ENCODE measurements around the gene MITF.

The MITF gene

DNA sequence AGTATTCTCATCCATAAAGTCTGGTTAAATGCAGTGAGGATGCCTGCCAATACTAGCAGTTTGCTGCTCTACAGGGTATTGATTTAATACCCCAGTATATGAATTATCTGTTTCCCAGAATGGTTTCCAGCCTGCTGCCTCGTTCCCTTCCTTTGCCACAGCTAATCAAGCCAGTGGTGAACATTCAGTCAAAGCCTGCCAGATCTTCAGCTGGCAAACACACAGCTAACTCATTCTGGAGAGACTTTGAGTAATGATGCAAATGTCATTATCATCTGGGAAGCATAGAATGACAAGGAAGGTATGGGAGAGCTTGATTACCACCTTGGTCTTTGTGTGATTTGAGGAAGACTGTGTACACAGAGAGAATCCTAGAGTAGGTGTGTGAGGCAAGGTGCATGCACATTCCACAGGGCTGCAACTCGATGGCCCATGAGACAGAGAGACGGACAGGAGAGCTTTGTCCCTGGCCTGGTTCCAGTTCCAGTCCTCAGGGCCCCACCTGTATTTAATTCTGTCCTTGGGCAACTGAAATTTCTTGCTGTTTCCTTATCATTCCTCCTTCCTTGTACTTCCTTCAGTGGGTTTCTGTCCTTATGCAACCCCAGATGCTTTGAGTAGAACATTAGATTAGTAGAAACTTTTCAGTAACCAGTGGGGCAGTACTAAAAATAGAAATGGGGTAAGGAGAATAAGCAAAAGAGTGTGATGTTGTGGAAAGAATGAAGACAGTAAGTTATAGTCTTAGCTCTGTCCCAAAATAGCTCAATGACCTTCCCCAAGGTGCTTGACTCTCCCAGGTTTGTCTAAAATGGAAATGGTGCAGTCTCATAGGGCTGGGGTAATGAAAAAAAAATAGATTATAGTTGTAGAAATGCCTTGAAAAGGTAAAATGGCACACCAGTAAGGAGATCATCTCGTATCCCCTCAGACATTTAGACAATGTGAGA is 72.5 kb downstream of the MITF start:
- H3K36me3 ChIP-seq (ENCODE audit: control insufficient read depth, insufficient read depth, low read length): no peaks in the 10 kb centered on the region
- H3K4me1 ChIP-seq (ENCODE audit: control insufficient read depth, insufficient read depth, low read length): peaks cover 9% of the 10 kb centered on the region
- no peak overlapping the region for H3K9ac ChIP-seq (ENCODE audit: low read length)
- H3K4me3 ChIP-seq (ENCODE audit: low read length): no peak overlapping the region
- H3K27ac ChIP-seq (ENCODE audit: low read depth, low read length): no peak overlapping the region
- no peaks in the 10 kb centered on the region for H3K27me3 ChIP-seq (ENCODE audit: control insufficient read depth, insufficient read depth, low read length)

DNA sequence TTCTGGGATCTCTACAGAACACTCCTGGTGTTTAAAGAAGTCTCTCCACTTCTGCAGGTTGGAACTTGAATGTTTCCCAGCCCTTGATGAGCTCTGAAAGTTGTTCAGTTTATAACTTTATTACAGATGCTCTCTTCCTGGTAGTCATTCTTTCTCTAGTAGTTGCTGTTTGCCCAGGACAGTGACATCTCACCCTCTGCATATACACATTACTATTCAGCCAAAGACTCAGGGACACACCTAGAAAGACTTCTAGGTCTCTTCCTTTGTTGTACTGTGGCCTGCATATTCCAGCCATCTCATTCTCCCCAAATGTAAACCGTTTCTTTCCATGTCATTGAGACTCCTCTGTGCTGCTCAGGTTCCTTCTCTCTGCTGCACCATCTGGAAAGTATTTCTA is 76.7 kb downstream of the MITF start:
- Histone ChIP-seq H3K9ac (ENCODE audit: low read length) (no peak overlapping the region), H3K27ac (ENCODE audit: low read depth, low read length) (no peak overlapping the region), H3K36me3 (ENCODE audit: control insufficient read depth, insufficient read depth, low read length) (no peaks in the 10 kb centered on the region), H3K27me3 (ENCODE audit: control insufficient read depth, insufficient read depth, low read length) (no peaks in the 10 kb centered on the region), H3K4me1 (ENCODE audit: control insufficient read depth, insufficient read depth, low read length) (peaks cover 13% of the 10 kb centered on the region), H3K4me3 (ENCODE audit: low read length) (no peak overlapping the region)

DNA sequence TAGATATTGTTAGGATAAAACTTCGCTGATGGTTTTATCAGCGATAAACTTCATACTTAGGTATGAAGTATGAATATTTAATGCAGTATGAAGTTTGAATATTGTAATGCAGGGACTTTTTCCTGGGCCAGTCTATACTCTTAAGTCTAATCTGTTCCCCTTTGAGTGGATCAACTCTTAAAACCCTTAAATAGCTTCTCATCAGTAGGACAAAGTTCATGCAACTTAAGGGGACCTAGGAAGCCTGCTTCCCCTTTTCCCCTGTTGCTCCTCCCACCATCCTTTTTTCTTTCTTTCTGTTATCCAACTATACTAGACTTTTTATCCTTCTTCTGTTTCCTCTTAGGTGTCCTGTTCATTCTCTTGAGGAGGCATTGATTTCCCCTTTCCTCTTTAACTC is 78.7 kb downstream of the MITF start:
- Histone ChIP-seq H3K36me3 (ENCODE audit: control insufficient read depth, insufficient read depth, low read length) (no peaks in the 10 kb centered on the region), H3K27ac (ENCODE audit: low read depth, low read length) (no peak overlapping the region), H3K9ac (ENCODE audit: low read length) (no peak overlapping the region), H3K4me1 (ENCODE audit: control insufficient read depth, insufficient read depth, low read length) (peaks cover 17% of the 10 kb centered on the region), H3K4me3 (ENCODE audit: low read length) (no peak overlapping the region), H3K27me3 (ENCODE audit: control insufficient read depth, insufficient read depth, low read length) (no peaks in the 10 kb centered on the region)

DNA sequence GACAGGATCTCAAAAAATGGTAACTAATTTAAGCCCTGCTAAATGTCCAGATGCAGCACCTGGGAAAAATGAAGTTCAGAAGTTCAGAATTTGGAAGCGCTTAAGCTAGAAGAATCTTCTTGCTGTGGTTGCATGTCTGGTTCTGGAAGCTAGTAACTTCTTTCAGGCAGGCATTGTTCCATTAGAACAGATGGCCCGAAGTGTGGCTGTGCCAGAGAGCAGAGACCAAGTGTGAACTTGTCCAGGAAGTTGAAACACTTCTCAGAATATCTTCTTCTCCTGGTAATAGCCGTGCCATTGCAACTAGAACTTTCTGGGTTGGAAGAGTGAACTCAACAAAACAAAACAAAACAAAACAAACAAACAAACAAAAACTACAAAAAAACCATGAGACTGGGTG is 80.0 kb downstream of the MITF start:
- peaks cover 17% of the 10 kb centered on the region for H3K4me1 ChIP-seq (ENCODE audit: control insufficient read depth, insufficient read depth, low read length)
- H3K9ac ChIP-seq (ENCODE audit: low read length): no peak overlapping the region
- H3K4me3 ChIP-seq (ENCODE audit: low read length): no peak overlapping the region
- H3K27ac ChIP-seq (ENCODE audit: low read depth, low read length): no peak overlapping the region
- no peaks in the 10 kb centered on the region for H3K27me3 ChIP-seq (ENCODE audit: control insufficient read depth, insufficient read depth, low read length)
- H3K36me3 ChIP-seq (ENCODE audit: control insufficient read depth, insufficient read depth, low read length): no peaks in the 10 kb centered on the region

DNA sequence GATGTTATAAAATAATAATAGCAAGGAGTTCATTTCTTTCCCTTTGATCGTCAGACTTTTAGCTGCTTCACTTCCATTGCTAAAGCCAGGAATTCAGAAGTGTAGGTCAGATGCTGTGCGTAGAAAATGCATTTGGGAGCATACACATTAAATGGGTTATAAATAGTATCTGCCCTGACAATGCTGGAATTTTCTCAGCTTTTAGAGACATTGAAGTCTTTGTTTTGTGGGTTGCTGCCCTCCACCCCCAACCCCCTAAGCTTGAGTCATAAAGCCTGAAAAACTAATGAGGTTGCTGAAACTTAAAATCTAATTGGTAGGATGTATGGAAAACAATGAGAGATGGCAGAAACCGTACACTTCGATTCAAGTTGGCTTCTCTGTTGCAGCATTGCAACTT is 81.9 kb downstream of the MITF start:
- Histone ChIP-seq H3K9ac (ENCODE audit: low read length) (no peak overlapping the region), H3K27me3 (ENCODE audit: control insufficient read depth, insufficient read depth, low read length) (no peaks in the 10 kb centered on the region), H3K36me3 (ENCODE audit: control insufficient read depth, insufficient read depth, low read length) (no peaks in the 10 kb centered on the region), H3K4me3 (ENCODE audit: low read length) (no peak overlapping the region), H3K27ac (ENCODE audit: low read depth, low read length) (no peak overlapping the region), H3K4me1 (ENCODE audit: control insufficient read depth, insufficient read depth, low read length) (peaks cover 14% of the 10 kb centered on the region)

DNA sequence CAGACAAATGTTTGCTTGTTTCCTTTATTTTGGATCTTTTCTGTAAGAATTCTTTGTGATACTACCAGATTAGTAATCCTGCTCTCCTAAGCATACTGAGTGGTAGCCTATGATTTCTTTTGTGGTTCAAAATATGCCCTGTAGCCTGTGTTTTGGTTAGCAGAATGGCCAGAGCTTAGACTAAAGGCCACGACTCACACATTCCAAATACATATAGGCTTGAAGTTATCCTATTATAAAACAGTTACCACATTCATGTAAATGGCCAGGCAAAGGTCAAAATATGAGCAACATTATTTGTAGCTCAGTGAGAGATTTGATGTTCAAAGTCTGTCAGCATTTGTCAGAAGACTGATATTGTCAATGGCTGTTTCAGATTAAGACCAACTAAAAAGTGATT is 84.5 kb downstream of the MITF start:
- Histone ChIP-seq H3K36me3 (ENCODE audit: control insufficient read depth, insufficient read depth, low read length) (no peaks in the 10 kb centered on the region), H3K27me3 (ENCODE audit: control insufficient read depth, insufficient read depth, low read length) (no peaks in the 10 kb centered on the region), H3K4me3 (ENCODE audit: low read length) (no peak overlapping the region), H3K9ac (ENCODE audit: low read length) (no peak overlapping the region), H3K4me1 (ENCODE audit: control insufficient read depth, insufficient read depth, low read length) (peaks cover 14% of the 10 kb centered on the region), H3K27ac (ENCODE audit: low read depth, low read length) (no peak overlapping the region)

DNA sequence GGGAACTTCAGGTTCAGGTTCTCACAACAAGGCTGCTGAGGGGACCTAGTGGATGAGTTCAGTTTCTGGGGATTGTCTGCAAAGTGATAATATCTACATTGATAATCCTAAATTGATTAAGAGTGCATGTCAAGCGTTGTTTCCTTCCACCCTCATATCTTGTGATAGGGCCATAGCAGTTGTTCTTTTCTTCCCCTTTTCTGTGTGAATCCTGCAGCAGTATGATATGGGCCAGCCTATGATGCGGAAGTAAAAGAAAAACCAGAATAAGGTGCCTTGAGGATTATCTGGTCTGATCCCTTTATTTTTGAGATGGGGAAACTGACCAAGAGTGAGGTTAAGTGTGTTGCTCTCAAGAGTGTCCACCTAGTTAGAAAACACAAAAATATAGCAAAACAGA is 86.2 kb downstream of the MITF start:
- Histone ChIP-seq H3K9ac (ENCODE audit: low read length) (no peak overlapping the region), H3K27me3 (ENCODE audit: control insufficient read depth, insufficient read depth, low read length) (no peaks in the 10 kb centered on the region), H3K4me1 (ENCODE audit: control insufficient read depth, insufficient read depth, low read length) (peaks cover 7% of the 10 kb centered on the region), H3K27ac (ENCODE audit: low read depth, low read length) (no peak overlapping the region), H3K36me3 (ENCODE audit: control insufficient read depth, insufficient read depth, low read length) (no peaks in the 10 kb centered on the region), H3K4me3 (ENCODE audit: low read length) (no peak overlapping the region)

DNA sequence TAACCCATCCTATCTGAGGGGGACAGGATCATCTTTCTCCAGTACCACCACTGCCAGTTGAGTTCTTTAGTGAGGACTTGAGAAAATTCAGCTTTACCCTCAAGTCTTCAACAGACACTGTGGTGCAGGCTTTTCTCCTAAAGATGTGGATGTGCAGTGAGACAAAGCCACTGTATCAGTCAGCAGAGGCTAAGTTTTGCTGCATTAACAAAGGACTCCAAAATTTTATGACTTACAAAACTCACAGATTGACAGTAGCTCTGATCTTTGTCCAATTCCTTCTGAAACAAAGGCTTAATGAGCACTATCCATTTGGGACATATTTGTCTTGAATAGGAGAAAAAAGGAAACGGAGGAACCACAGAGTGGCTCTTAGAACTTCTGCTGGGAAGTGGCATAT is 87.9 kb downstream of the MITF start:
- H3K27me3 ChIP-seq (ENCODE audit: control insufficient read depth, insufficient read depth, low read length): no peaks in the 10 kb centered on the region
- no peaks in the 10 kb centered on the region for H3K36me3 ChIP-seq (ENCODE audit: control insufficient read depth, insufficient read depth, low read length)
- no peak overlapping the region for H3K4me3 ChIP-seq (ENCODE audit: low read length)
- H3K9ac ChIP-seq (ENCODE audit: low read length): no peak overlapping the region
- H3K4me1 ChIP-seq (ENCODE audit: control insufficient read depth, insufficient read depth, low read length): peaks cover under 1% of the 10 kb centered on the region
- H3K27ac ChIP-seq (ENCODE audit: low read depth, low read length): no peak overlapping the region

DNA sequence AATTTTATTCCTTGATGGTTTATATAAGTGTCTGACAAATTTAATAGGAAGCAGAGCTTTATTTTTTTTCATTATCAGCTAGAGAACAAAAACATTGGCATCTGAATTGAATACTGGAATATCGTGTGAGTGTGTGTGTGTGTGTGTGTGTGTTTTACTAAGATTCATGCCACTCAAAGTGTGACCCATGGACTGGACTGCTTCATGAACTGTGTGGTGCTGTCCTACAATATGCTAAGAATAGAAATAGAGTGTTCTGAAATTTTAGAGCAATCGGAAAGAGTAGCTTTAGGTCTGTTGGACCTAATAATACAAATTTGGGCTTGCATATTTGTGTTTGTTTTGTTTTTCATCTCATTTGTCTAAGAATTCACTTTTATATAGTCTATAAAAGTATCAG is 89.6 kb downstream of the MITF start:
- Histone ChIP-seq H3K27me3 (ENCODE audit: control insufficient read depth, insufficient read depth, low read length) (no peaks in the 10 kb centered on the region), H3K36me3 (ENCODE audit: control insufficient read depth, insufficient read depth, low read length) (no peaks in the 10 kb centered on the region), H3K9ac (ENCODE audit: low read length) (no peak overlapping the region), H3K4me1 (ENCODE audit: control insufficient read depth, insufficient read depth, low read length) (no peaks in the 10 kb centered on the region), H3K27ac (ENCODE audit: low read depth, low read length) (no peak overlapping the region), H3K4me3 (ENCODE audit: low read length) (no peak overlapping the region)

DNA sequence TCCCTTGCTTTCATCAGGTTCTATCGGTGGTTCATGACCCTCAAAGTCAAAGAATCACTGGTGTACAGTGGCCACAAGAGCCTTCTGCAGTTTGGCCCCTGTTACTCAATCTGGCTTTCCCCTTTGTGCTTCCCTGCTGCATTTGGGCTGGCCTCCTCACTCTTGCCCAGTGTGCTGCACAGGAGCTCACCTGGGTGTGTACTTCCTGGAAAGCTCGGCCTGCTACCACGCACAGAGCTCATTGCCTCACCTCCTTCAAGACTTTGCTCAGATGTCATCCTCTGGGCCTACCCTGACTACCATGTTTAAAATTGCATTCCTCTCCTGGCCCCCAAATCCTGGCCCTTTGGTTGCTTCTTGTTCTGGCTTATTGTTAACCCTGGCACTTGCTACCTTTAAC is 90.9 kb downstream of the MITF start:
- H3K27ac ChIP-seq (ENCODE audit: low read depth, low read length): no peak overlapping the region
- H3K4me3 ChIP-seq (ENCODE audit: low read length): no peak overlapping the region
- H3K27me3 ChIP-seq (ENCODE audit: control insufficient read depth, insufficient read depth, low read length): no peaks in the 10 kb centered on the region
- H3K9ac ChIP-seq (ENCODE audit: low read length): no peak overlapping the region
- no peaks in the 10 kb centered on the region for H3K4me1 ChIP-seq (ENCODE audit: control insufficient read depth, insufficient read depth, low read length)
- H3K36me3 ChIP-seq (ENCODE audit: control insufficient read depth, insufficient read depth, low read length): no peaks in the 10 kb centered on the region

DNA sequence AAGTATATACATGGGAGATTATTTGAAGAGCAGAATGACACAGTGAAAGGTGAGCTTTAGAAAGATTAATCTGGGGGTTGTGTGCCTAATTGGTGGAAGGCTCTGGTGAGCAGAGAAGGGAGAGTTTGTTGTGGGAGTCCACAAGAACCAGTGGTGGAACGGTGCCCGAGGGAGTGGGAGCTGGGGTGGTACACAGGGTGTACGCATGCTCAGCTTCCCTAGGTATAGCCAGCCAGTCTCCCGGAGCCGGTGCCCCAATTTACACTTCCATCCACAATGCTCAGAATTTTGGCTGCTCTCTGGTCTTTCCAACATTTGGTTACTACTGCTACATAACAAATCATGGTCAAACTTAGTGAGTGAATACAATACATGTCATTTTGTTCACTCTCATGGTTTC is 92.5 kb downstream of the MITF start:
- Histone ChIP-seq H3K27me3 (ENCODE audit: control insufficient read depth, insufficient read depth, low read length) (no peaks in the 10 kb centered on the region), H3K4me1 (ENCODE audit: control insufficient read depth, insufficient read depth, low read length) (no peaks in the 10 kb centered on the region), H3K27ac (ENCODE audit: low read depth, low read length) (no peak overlapping the region)

DNA sequence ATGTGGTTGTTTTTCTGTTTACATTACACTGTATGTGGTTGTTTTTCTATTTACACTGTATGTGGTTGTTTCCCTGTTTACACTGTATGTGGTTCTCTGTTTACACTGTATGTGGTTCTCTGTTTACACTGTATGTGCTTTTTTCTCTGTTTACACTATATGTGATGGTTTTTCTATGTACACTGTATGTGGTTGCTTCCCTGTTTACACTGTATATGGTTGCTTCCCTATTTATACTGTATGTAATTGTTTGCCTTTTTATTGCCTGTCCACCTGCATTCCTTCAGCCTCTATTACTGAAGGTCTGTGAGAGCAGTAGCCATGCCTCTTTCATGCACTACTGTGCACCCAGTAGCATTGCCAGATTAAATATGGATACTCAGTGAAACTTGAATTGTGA is 94.3 kb downstream of the MITF start:
- Histone ChIP-seq H3K4me3 (ENCODE audit: low read length) (no peak overlapping the region), H3K9ac (ENCODE audit: low read length) (no peak overlapping the region), H3K27me3 (ENCODE audit: control insufficient read depth, insufficient read depth, low read length) (no peaks in the 10 kb centered on the region), H3K4me1 (ENCODE audit: control insufficient read depth, insufficient read depth, low read length) (peaks cover 6% of the 10 kb centered on the region), H3K27ac (ENCODE audit: low read depth, low read length) (no peak overlapping the region), H3K36me3 (ENCODE audit: control insufficient read depth, insufficient read depth, low read length) (no peaks in the 10 kb centered on the region)

More for the DNA sequence above, 92.5 kb downstream of the MITF start:
- Histone ChIP-seq H3K4me3 (ENCODE audit: low read length) (no peak overlapping the region), H3K9ac (ENCODE audit: low read length) (no peak overlapping the region), H3K36me3 (ENCODE audit: control insufficient read depth, insufficient read depth, low read length) (no peaks in the 10 kb centered on the region)

DNA sequence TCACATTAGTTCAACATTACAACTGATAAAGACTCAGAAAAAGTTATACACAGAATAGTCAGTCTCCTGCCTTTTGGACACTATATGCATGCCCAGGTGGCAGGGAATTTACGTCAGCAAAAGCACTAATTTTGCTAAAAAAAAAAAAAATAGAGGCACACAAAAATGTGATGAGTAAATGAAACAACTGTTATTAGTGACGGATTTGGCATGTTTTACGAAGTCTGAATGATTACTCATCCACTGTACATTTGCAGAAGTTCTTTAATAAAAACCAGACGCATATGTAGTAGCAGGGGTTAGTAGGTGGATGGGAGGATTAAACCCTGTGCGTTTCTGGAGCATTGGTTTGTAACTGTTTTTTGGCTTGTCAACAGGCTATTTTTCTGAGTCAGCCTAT is 99.0 kb downstream of the MITF start:
- Histone ChIP-seq H3K27me3 (ENCODE audit: control insufficient read depth, insufficient read depth, low read length) (no peaks in the 10 kb centered on the region), H3K9ac (ENCODE audit: low read length) (no peak overlapping the region), H3K36me3 (ENCODE audit: control insufficient read depth, insufficient read depth, low read length) (no peaks in the 10 kb centered on the region), H3K27ac (ENCODE audit: low read depth, low read length) (no peak overlapping the region), H3K4me3 (ENCODE audit: low read length) (no peak overlapping the region), H3K4me1 (ENCODE audit: control insufficient read depth, insufficient read depth, low read length) (peaks cover 9% of the 10 kb centered on the region)

Measured in rectal smooth muscle tissue (tissue), 1 donor.